Heart left ventricle (tissue), 16 donors: ENCODE results near the gene PLD4. TPM values are rescaled to one million over a fixed set of nuclear protein-coding genes. Genes with fewer than 3 reads are reported as not detected.

Experiments used
- ATAC-seq, 4 donors: fragments of 200-7000 bp; cut with Tn5 transposase; one replicate each; pipeline ENCODE4 v1.9.1; 2020 to 2022; ENCODE audit warnings: moderate library complexity in 4 of 4, mild to moderate bottlenecking in 3 of 4, moderate number of reproducible peaks in 1 of 4
- DNase-seq, 5 donors: peaks; one replicate each; pipeline ENCODE4 v3.0.0-alpha.2; 2020
- H3K27ac ChIP-seq, 12 donors: fragments of 200-600 bp; sonication (generic) in 4 of 12; one replicate each; pipeline versions ENCODE4 v1.5.0 to v1.8.0; 2016 to 2022; ENCODE audit warnings: mild to moderate bottlenecking in 2 of 12
- H3K27me3 ChIP-seq, 9 donors: fragments of 200-600 bp; sonication (generic) in 2 of 9; one replicate each; pipeline versions ENCODE4 v1.5.1 to v1.8.0; 2016 to 2022; ENCODE audit warnings: mild to moderate bottlenecking in 3 of 9
- H3K36me3 ChIP-seq, 9 donors: fragments of 200-600 bp; sonication (generic) in 2 of 9; one replicate each; pipeline versions ENCODE4 v1.5.0 to v1.8.0; 2018 to 2022; ENCODE audit warnings: mild to moderate bottlenecking in 2 of 9
- H3K4me1 ChIP-seq, 12 donors: fragments of 200-600 bp; sonication (generic) in 4 of 12; one replicate each; pipeline versions ENCODE4 v1.5.0 to v1.8.0; 2016 to 2022; ENCODE audit warnings: mild to moderate bottlenecking in 3 of 12
- H3K4me3 ChIP-seq, 12 donors: fragments of 200-600 bp; sonication (generic) in 4 of 12; one replicate each; pipeline versions ENCODE4 v1.5.0 to v1.8.0; 2017 to 2022; ENCODE audit warnings: mild to moderate bottlenecking in 9 of 12, moderate library complexity in 4 of 12
- H3K9me3 ChIP-seq, 12 donors: fragments of 200-600 bp; sonication (generic) in 4 of 12; one replicate each; pipeline versions ENCODE4 v1.5.0 to v1.8.0; 2016 to 2022; ENCODE audit warnings: mild to moderate bottlenecking in 1 of 12
- POLR2A ChIP-seq, 2 donors: fragments of 450-650 bp; IDR thresholded peaks; one replicate each; pipeline ENCODE4 v1.6.1; 2017; ENCODE audit warnings: antibody characterized with exemption in 2 of 2, mild to moderate bottlenecking in 2 of 2, moderate library complexity in 2 of 2
- WGBS, 4 donors: extraction: QIAGEN DNeasy Blood & Tissue Kit in 2 of 4; methylation state at CpG; one replicate each; pipeline versions ENCODE4 v1.1.5 to v1.1.7; 2013 to 2018; 5-methylcytosine and 5-hydroxymethylcytosine counted together
- intact Hi-C, 10 donors: fragments of 100-400 bp; cut with DNase I; formaldehyde crosslinking; loops; one replicate each; pipeline versions ENCODE4 v1.11.1 to v1.14.2; 2022
- polyA plus RNA-seq, 2 donors: library from polyadenylated mRNA; stranded (reverse); fragments of 200-250 nt; gene quantifications; one replicate each; pipeline ENCODE4 v1.2.3, GENCODE V29; 2013
- total RNA-seq, 9 donors: library from RNA; depleted of rRNA in 2 of 9; stranded (reverse); fragments of >200 nt in 2 of 9; fragmentation: NEBNext Ultra II Directional in 3 of 9; extraction: Animal tissue kit (Norgen Biotek cat#: 25700) in 3 of 9; gene quantifications; one replicate each; pipeline versions ENCODE4 v1.1.0 to v1.2.4, GENCODE V29; 2016 to 2023
- TF ChIP-seq, protein P1 (sequence below), 12 donors: fragments of 200-600 bp; sonication (generic) in 4 of 12; IDR thresholded peaks; one replicate each; pipeline versions ENCODE4 v1.5.0 to v1.8.0; 2018 to 2022; ENCODE audit warnings: antibody characterized with exemption in 12 of 12, mild to moderate bottlenecking in 5 of 12
- donor health status: ischemic (EF 13 %, LVEDD 7.1; RV severe dilation, severe dysfunction).
- donor health status: healthy with polysubstance abuse.
- donor health status: DM: no; HTN: yes; CAD: no.
- donor health status: DM: no; HTN: no; CAD: no.
- donor health status: ischemic (EF 25% LVEDD 6.9; RV normal size, moderate dysfunction).
- donor health status: ischemic (EF 25% LVEDD 5.7; RV mildly dilated, moderate dysfunction).
- donor health status: healthy.
- donor health status: DM: yes; HTN: yes; CAD: no.
- donor health status: ischemic (EF 35%, LVEDD 5.7; RV mildly dilated, moderate dysfunction).
- donor health status: nonischemic (EF 11% LVEDD 7.7; RV severe dilation, severe dysfunction).
- donor health status: DM: yes; HTN: yes; CAD: no.
- donor health status: PGD.
- donor health status: ischemic (EF 29% LVEDD 5.4; RV normal size, mild dysfunction).
- donor health status: nonischemic (EF 23%, LVEDD 6.1; RV moderate dilation, normal function).

The PLD4 gene
- total and polyA plus RNA-seq, 11 donors = 0.12 to 1.5 (median 0.33) TPM; not detected in 5

DNA sequence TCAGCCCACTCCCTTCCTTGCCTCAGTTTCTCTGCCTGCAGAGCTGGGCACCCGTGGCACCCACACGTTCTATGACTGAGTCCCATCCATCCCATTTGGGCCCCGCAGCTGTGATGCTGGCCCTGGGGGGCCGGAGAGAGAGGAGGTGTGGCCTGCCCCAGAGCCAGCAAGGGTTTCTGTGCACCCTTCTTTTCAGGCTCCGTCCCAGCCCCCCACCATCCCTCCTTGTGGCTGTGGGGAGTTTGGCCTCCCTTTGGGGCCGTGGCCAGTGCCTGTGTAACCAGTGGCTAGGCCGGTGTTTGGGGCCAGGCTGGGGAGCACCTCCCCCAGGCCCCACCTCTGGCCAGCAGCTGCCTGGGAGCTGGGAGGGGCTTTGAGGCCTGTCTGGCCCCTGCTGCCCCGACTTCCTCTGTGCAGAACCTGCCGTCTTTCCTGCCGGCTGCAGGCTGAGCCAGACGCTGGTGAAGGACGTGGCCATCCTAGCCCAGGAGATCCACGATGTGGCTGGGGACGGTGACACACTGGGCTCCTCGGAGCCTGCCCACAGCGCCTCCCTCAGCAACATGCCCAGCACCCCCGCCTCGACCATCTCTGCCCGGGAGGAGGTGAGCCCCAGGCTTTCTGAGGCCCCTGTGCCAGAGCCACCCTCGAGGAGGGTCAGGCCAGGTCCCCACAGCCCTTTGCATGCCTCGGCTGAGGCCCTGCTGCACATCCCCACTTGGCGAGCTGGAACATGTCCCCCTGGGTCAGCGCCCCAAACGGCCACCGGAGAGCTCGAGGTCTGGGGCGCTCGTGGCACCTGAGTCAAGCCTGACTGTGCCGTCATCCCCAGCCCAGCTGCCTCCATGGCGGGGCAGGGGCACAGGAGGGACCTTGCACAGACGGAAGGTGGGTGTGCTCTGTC lies 31.9 kb upstream of the PLD4 start:
- no peaks in the 10 kb centered on the region for H3K9me3 ChIP-seq
- H3K4me1 ChIP-seq = peaks cover 0 to 28% (median 12%) of the 10 kb centered on the region in 12 donors
- ATAC-seq (no peak), DNase-seq (peak in 3 of 5 donors; percentile 8 to 24 (median 17))
- H3K27ac ChIP-seq = no peak overlapping the region
- 77 to 80% (median 79%) methylated on average over 21 to 31 of the region's 31 CpGs for WGBS, 4 donors
- peaks cover 0 to 12% (median 0%) of the 10 kb centered on the region in 9 donors for H3K36me3 ChIP-seq
- H3K4me3 ChIP-seq = no peak overlapping the region
- no peak for TF ChIP-seq POLR2A (IDR thresholded peaks at IDR 0.05)
- TF ChIP-seq, protein P1, sequence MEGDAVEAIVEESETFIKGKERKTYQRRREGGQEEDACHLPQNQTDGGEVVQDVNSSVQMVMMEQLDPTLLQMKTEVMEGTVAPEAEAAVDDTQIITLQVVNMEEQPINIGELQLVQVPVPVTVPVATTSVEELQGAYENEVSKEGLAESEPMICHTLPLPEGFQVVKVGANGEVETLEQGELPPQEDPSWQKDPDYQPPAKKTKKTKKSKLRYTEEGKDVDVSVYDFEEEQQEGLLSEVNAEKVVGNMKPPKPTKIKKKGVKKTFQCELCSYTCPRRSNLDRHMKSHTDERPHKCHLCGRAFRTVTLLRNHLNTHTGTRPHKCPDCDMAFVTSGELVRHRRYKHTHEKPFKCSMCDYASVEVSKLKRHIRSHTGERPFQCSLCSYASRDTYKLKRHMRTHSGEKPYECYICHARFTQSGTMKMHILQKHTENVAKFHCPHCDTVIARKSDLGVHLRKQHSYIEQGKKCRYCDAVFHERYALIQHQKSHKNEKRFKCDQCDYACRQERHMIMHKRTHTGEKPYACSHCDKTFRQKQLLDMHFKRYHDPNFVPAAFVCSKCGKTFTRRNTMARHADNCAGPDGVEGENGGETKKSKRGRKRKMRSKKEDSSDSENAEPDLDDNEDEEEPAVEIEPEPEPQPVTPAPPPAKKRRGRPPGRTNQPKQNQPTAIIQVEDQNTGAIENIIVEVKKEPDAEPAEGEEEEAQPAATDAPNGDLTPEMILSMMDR (IDR thresholded peaks at IDR 0.05) = no peak
- H3K27me3 ChIP-seq = no peaks in the 10 kb centered on the region
- intact Hi-C loops = loop anchor here in 2 of 10 donors (10.0 kb wide), 1 partner anchor 152 kb away; no protein-coding TSS in a partner anchor

DNA sequence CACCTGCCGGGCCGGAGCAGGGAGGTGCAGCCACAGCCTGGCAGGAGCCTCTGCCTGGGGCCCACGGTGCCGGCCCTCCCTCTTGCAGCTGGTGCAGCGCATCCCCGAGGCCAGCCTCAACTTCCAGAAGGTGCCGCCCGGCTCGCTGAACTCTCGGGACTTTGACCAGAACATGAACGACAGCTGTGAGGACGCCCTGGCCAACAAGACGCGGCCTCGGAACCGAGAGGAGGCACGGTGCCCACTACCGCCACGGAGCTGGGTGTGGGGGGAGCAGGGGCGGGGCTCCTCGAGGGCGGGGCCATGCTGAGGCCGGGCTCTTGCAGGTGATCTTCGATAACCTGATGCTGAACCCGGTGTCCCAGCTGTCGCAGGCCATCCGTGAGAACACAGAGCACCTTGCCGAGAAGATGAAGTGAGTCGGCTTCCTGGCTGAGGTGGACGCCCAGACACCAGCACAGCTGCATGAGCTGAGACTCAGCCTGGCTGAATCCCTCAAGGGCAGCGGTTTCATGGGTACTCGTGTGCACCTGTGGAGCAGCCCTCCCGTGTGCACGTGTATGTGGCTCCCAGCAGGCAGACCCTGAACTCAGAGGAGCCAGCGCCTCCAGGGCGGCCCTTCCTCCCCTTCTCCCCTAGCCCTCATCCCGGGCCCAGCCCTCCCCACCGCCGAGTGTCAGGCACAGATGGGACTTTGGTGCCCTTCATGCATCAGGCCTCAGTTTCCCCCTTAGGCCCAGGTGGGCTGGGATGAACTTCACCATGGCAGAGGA lies 31.1 kb upstream of the PLD4 start:
- Histone ChIP-seq H3K9me3 (no peaks in the 10 kb centered on the region), H3K27me3 (no peaks in the 10 kb centered on the region), H3K4me1 (peaks cover 0 to 28% (median 12%) of the 10 kb centered on the region in 12 donors), H3K36me3 (peaks cover 0 to 7% (median 0%) of the 10 kb centered on the region in 9 donors), H3K27ac (no peak overlapping the region), H3K4me3 (no peak overlapping the region)
- no peak for TF ChIP-seq POLR2A (IDR thresholded peaks at IDR 0.05)
- TF ChIP-seq, protein P1 (IDR thresholded peaks at IDR 0.05) = no peak
- ATAC-seq = no peak
- DNase-seq = peak in 3 of 5 donors; percentile 18 to 55 (median 21)
- 89 to 92% (median 90%) methylated on average over 15 to 39 of the region's 39 CpGs for WGBS, 4 donors
- intact Hi-C loops = loop anchor here in 3 of 10 donors (1.0 to 10.0 kb wide), 2 partner anchors 151 to 152 kb away; no protein-coding TSS in a partner anchor

DNA sequence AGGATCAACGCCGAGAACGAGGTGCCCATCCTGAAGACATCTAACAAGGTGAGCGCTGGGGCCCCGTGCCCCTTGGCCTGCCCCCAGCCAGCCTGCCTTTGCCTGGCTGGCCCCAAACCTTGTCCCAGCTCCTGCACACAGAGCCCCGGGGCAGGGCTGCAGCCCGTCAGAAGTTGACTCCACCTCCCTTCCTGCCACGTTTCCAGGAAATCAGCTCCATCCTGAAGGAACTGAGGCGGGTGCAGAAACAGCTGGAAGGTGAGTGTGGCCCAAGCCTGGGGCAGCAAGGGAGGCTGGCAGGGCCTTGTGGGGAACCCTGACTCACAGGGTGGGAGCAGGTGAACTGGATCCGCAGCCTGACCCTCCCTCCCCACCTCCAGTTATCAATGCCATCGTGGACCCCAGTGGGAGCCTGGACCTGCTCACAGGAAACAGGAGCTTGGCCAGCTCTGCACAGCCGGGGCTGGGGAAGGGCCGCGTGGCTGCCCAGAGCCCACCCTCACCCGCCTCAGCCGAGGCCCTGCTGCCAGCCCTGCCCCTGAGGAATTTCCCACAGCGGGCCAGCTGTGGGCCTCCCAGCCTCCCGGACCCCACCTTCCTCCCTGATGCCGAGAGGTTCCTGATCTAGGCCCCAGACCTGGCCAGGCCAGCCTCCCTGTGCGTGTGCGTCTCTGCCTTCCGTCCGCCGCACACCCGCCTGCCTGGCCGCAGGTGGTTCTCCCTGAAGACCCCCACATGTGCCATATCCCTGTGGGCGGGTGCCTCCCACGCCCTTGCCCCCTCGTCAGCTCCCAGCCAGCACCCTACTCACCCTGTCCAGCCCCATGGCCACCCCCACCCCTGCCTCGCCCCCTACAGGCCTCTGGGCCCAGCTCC lies 30.1 kb upstream of the PLD4 start:
- ATAC-seq = peak in 2 of 4 donors; percentile 16 to 29
- peaks cover 0 to 4% (median 0%) of the 10 kb centered on the region in 9 donors for H3K36me3 ChIP-seq
- peak in 4 of 5 donors; percentile 14 to 55 (median 28) for DNase-seq
- intact Hi-C loops = loop anchor here in 7 of 10 donors (1.0 to 10.0 kb wide), 4 partner anchors 148 to 153 kb away; no protein-coding TSS in a partner anchor
- TF ChIP-seq, protein P1 (IDR thresholded peaks at IDR 0.05) = no peak
- no peak for TF ChIP-seq POLR2A (IDR thresholded peaks at IDR 0.05)
- H3K27ac ChIP-seq = peak overlapping the region in 2 of 12 donors; percentile 46
- WGBS, 4 donors = 67 to 78% (median 70%) methylated on average over 25 to 30 of the region's 30 CpGs
- H3K4me1 ChIP-seq = peaks cover 0 to 28% (median 12%) of the 10 kb centered on the region in 12 donors
- H3K27me3 ChIP-seq = no peaks in the 10 kb centered on the region
- H3K4me3 ChIP-seq = peak overlapping the region in 9 of 12 donors; percentile 4 to 40 (median 34)
- no peaks in the 10 kb centered on the region for H3K9me3 ChIP-seq
